ENCODE data around the gene VPS26B.

Gene VPS26B

DNA sequence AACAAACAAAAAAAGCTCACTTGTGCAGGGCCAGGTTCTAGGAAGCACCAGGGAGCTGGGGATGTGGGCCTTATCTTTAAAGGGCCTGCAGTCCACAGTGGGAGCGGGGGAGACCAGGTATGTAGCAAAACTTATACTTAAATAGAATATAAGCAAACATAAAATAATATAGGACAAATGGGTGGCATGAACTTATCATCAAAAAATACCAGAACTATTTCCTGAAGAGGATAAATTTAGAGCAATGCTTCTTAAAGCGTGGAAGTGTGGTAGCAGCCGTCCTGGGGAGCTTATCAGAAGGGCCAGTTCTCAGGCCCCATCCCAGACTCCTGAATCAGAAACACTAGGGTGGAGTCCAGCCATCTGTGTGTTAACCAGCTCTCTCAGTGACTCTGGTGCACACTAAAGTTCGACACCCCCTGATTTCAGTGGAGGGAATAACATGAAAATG lies 9.3 kb downstream of the VPS26B start:
- Histone ChIP-seq H3K9ac (ENCODE audit: low read depth, low read length) (no peak overlapping the region), H3K4me3 (ENCODE audit: low read depth, low read length) (no peak overlapping the region), H3K4me1 (ENCODE audit: control insufficient read depth, insufficient read depth, low read length) (no peaks in the 10 kb centered on the region), H3K27ac (ENCODE audit: low read depth, low read length) (no peak overlapping the region), H3K27me3 (ENCODE audit: control insufficient read depth, insufficient read depth, low read length) (no peaks in the 10 kb centered on the region), H3K9me3 (ENCODE audit: control insufficient read depth, insufficient read depth, low read length) (no peaks in the 10 kb centered on the region), H3K36me3 (ENCODE audit: control insufficient read depth, insufficient read depth, low read length) (0 out of 2 replicates have a peak, but pooled peaks cover 10% of the 10 kb centered on the region)

DNA sequence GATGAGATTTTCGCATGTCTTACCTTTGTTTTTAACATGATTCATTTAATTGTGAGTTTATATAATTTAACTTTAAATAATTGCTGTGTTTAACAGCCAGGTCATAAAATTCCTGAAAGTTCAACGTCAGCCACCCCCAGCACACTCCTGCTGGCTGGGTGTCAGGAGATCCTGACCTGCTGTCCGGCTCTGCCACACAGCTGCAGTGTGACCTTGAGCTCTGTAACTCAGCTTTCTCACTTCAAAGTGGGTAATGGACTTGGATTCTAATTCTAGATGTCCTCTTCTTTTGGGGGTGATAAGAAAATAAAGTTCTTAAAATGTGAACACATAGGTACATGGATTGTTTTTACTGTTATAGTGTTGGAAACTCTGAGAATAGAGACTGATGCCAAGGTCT lies 10.9 kb downstream of the VPS26B start:
- Histone ChIP-seq H3K9me3 (ENCODE audit: control insufficient read depth, insufficient read depth, low read length) (no peaks in the 10 kb centered on the region), H3K27ac (ENCODE audit: low read depth, low read length) (no peak overlapping the region), H3K36me3 (ENCODE audit: control insufficient read depth, insufficient read depth, low read length) (peaks cover 17% of the 10 kb centered on the region; the same call in 1 of the 2 replicates), H3K9ac (ENCODE audit: low read depth, low read length) (no peak overlapping the region), H3K4me3 (ENCODE audit: low read depth, low read length) (no peak overlapping the region), H3K27me3 (ENCODE audit: control insufficient read depth, insufficient read depth, low read length) (no peaks in the 10 kb centered on the region), H3K4me1 (ENCODE audit: control insufficient read depth, insufficient read depth, low read length) (no peaks in the 10 kb centered on the region)

DNA sequence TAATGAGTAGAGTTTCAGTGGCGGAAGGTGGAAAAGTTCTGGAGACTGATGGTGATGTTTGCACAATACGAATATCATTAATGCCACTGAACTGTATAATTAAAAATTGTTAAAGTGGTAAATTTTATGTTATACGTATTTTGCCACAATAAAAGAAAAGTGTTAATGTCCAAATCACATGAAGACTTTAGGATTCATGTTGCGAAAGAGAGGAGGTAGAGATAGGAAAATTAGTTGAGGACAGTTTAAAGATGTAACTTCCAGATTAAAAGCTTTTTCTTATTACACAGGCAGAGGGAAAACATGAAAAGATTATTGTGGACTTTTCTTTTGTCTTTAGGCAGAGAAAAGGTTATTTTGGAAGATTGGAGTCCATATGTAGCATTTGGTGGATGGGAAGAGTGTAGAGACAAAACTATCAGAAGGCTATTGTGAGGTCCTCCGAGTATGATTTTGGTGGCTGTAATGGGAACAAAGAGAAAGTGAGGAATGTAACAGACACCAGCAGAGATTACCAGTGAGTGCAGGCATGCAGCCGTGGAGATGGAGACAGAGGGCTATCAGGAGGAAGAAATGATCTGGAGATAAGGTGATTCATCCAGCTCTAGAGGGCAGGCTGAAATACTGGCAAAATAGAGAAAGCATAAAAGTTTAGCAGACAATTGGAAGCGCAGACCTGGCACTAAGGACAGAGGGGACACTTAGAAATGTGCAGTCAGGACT lies 12.5 kb downstream of the VPS26B start:
- Histone ChIP-seq H3K27me3 (ENCODE audit: control insufficient read depth, insufficient read depth, low read length) (no peaks in the 10 kb centered on the region), H3K9me3 (ENCODE audit: control insufficient read depth, insufficient read depth, low read length) (no peaks in the 10 kb centered on the region), H3K4me1 (ENCODE audit: control insufficient read depth, insufficient read depth, low read length) (no peaks in the 10 kb centered on the region), H3K4me3 (ENCODE audit: low read depth, low read length) (no peak overlapping the region), H3K27ac (ENCODE audit: low read depth, low read length) (no peak overlapping the region), H3K9ac (ENCODE audit: low read depth, low read length) (no peak overlapping the region), H3K36me3 (ENCODE audit: control insufficient read depth, insufficient read depth, low read length) (peaks cover 19% of the 10 kb centered on the region; the same call in 1 of the 2 replicates)

DNA sequence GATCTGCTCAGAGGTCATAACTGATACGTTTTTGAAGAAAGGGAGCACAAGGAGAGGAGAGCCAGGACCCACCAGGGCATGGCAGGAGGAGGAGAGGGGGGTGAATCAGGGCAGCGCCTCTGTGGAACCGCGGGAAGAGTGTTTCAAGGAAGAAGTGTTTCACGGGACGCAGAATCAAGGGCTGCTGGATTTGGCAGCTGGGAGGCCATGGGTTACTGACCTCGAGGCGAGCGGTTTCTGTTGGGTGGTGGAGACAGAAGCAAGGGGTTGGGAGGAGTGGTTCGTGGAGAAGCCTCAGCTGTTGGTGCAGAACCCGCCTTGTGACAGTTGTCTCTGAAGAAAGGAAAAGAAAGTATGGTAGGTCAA lies 13.1 kb downstream of the VPS26B start:
- Histone ChIP-seq H3K4me1 (ENCODE audit: control insufficient read depth, insufficient read depth, low read length) (no peaks in the 10 kb centered on the region), H3K27ac (ENCODE audit: low read depth, low read length) (no peak overlapping the region), H3K27me3 (ENCODE audit: control insufficient read depth, insufficient read depth, low read length) (no peaks in the 10 kb centered on the region), H3K9ac (ENCODE audit: low read depth, low read length) (no peak overlapping the region), H3K36me3 (ENCODE audit: control insufficient read depth, insufficient read depth, low read length) (peaks cover 20% of the 10 kb centered on the region; the same call in 1 of the 2 replicates), H3K9me3 (ENCODE audit: control insufficient read depth, insufficient read depth, low read length) (no peaks in the 10 kb centered on the region), H3K4me3 (ENCODE audit: low read depth, low read length) (no peak overlapping the region)

DNA sequence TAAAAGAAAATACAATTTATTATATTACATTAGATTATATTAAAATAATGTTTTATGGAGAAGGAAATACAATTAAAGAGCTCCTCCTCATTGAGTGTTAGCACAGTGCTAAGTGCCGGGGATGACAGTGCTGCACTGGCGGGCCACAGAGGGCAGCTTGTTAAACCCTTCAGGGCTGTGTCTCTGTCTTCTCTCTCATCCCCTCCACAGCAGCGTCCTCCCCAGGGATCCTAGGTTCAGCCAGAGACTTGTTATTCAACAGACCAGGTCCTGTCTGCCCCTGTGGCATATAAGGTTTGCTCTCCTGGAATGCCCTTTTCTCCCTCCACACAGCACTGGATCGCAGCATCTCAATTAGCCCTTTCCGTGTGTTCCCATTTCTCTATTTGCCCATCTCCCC lies 14.5 kb downstream of the VPS26B start:
- H3K4me1 ChIP-seq (ENCODE audit: control insufficient read depth, insufficient read depth, low read length), result no peaks in the 10 kb centered on the region
- H3K9me3 ChIP-seq (ENCODE audit: control insufficient read depth, insufficient read depth, low read length), result no peaks in the 10 kb centered on the region
- H3K4me3 ChIP-seq (ENCODE audit: low read depth, low read length), result no peak overlapping the region
- H3K27ac ChIP-seq (ENCODE audit: low read depth, low read length), result no peak overlapping the region
- no peaks in the 10 kb centered on the region for H3K27me3 ChIP-seq (ENCODE audit: control insufficient read depth, insufficient read depth, low read length)
- H3K9ac ChIP-seq (ENCODE audit: low read depth, low read length), result no peak overlapping the region
- H3K36me3 ChIP-seq (ENCODE audit: control insufficient read depth, insufficient read depth, low read length), result peaks cover 30% of the 10 kb centered on the region

DNA sequence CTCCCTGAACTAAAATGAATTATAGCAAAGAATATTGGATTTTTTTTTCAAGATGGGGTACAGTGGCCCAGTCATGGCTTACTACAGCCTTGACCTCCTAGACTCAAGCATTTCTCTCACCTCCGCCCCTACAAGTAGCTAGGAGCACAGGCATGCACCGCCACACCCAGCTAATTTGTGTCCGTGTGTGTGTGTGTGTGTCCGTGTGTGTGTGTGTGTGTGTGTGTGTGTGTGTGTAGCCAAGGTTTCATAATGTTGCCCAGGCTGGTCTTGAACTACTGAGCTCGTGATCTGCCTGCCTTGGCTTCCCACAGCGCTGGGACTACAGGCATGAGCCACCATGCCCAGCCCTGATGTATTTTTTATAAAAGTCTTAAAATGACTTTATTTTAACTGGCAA lies 16.1 kb downstream of the VPS26B start:
- Histone ChIP-seq H3K27ac (ENCODE audit: low read depth, low read length) (no peak overlapping the region), H3K9ac (ENCODE audit: low read depth, low read length) (no peak overlapping the region), H3K27me3 (ENCODE audit: control insufficient read depth, insufficient read depth, low read length) (no peaks in the 10 kb centered on the region), H3K4me1 (ENCODE audit: control insufficient read depth, insufficient read depth, low read length) (no peaks in the 10 kb centered on the region), H3K9me3 (ENCODE audit: control insufficient read depth, insufficient read depth, low read length) (no peaks in the 10 kb centered on the region), H3K4me3 (ENCODE audit: low read depth, low read length) (no peak overlapping the region), H3K36me3 (ENCODE audit: control insufficient read depth, insufficient read depth, low read length) (peaks cover 24% of the 10 kb centered on the region)

DNA sequence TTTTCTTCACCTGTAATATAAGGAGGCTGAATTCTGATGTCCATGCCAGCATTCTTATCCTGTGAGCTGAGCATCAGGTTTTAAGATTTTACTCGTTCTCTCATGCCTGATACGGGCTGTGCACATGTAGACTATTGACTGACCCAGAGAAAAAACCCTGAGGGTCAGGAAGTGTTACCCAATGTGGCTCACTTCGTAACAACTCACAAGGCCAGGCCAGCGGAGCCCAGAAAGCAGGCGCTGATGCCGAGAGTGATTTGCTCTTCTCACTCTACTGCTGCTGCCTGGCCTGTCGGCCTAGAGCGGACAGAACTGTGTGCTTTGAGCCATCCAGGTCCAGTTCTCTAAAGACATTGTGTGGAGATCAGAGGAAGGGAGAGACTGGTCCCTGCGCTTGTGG lies 17.9 kb downstream of the VPS26B start:
- Histone ChIP-seq H3K4me1 (ENCODE audit: control insufficient read depth, insufficient read depth, low read length) (no peaks in the 10 kb centered on the region), H3K36me3 (ENCODE audit: control insufficient read depth, insufficient read depth, low read length) (peaks cover 36% of the 10 kb centered on the region)

DNA sequence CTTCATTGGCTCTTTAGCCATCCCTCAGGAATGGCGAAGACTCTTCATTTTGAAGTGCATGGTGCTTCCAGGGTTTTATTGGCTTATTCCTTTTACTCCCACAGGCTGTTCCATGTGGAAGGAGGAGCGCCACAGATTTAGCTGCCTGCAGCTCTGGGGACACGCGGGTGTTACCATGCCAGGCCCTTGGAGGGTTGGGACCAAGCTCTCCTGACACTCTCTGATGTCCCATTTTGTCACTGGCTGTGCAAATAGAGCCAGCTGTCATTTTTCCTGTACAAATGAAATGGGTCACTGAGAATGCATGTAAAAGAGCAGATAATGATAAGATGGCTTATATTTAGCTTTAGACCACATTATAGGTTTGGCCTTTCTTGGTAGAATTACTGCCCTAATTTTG lies 19.4 kb downstream of the VPS26B start:
- Histone ChIP-seq H3K36me3 (ENCODE audit: control insufficient read depth, insufficient read depth, low read length) (peaks cover 51% of the 10 kb centered on the region), H3K27ac (ENCODE audit: low read depth, low read length) (no peak overlapping the region), H3K4me1 (ENCODE audit: control insufficient read depth, insufficient read depth, low read length) (no peaks in the 10 kb centered on the region), H3K9ac (ENCODE audit: low read depth, low read length) (no peak overlapping the region), H3K9me3 (ENCODE audit: control insufficient read depth, insufficient read depth, low read length) (no peaks in the 10 kb centered on the region), H3K4me3 (ENCODE audit: low read depth, low read length) (no peak overlapping the region), H3K27me3 (ENCODE audit: control insufficient read depth, insufficient read depth, low read length) (no peaks in the 10 kb centered on the region)

More for the DNA sequence above, 17.9 kb downstream of the VPS26B start:
- Histone ChIP-seq H3K9ac (ENCODE audit: low read depth, low read length) (no peak overlapping the region), H3K4me3 (ENCODE audit: low read depth, low read length) (no peak overlapping the region), H3K27me3 (ENCODE audit: control insufficient read depth, insufficient read depth, low read length) (no peaks in the 10 kb centered on the region), H3K27ac (ENCODE audit: low read depth, low read length) (no peak overlapping the region), H3K9me3 (ENCODE audit: control insufficient read depth, insufficient read depth, low read length) (no peaks in the 10 kb centered on the region)

DNA sequence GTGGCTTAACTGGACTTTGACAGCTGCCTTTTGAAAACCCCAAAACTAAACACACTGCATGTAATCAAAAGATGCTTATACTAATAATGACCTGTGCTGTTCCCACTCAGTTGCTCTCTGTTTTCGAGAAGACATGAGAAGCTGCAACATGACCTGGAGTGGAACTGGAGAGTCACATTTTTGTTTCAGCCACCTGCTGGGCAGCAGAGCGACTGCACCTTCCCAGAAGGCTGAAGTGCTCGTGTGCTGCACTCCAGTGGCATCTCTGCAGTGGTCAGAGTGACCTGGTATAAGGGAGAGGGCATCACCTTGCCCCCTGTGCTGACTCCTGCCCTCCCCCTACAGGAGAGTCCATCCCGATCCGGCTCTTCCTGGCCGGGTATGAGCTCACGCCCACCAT lies 20.1 kb downstream of the VPS26B start:
- no peak overlapping the region for H3K27ac ChIP-seq (ENCODE audit: low read depth, low read length)
- no peaks in the 10 kb centered on the region for H3K4me1 ChIP-seq (ENCODE audit: control insufficient read depth, insufficient read depth, low read length)
- H3K27me3 ChIP-seq (ENCODE audit: control insufficient read depth, insufficient read depth, low read length), result no peaks in the 10 kb centered on the region
- H3K9ac ChIP-seq (ENCODE audit: low read depth, low read length), result no peak overlapping the region
- H3K4me3 ChIP-seq (ENCODE audit: low read depth, low read length), result no peak overlapping the region
- no peaks in the 10 kb centered on the region for H3K9me3 ChIP-seq (ENCODE audit: control insufficient read depth, insufficient read depth, low read length)
- peaks cover 58% of the 10 kb centered on the region for H3K36me3 ChIP-seq (ENCODE audit: control insufficient read depth, insufficient read depth, low read length)

DNA sequence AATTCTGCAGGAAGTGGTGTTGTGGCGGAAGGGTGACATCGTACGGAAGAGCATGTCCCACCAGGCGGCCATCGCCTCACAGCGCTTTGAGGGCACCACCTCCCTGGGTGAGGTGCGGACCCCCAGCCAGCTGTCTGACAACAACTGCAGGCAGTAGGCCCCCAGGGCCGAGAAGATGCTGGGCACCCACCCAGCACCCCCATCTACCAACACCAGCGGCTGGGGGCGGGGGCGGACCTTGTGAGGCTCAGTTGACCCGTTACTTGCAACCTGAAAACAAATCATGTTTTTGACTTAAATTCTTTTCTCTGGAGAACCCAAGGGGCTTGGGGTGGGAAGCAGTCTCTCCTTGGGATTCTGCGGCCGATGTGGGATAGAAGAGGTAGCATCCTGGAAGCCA lies 21.0 kb downstream of the VPS26B start:
- Histone ChIP-seq H3K4me1 (ENCODE audit: control insufficient read depth, insufficient read depth, low read length) (no peaks in the 10 kb centered on the region), H3K4me3 (ENCODE audit: low read depth, low read length) (no peak overlapping the region), H3K9ac (ENCODE audit: low read depth, low read length) (no peak overlapping the region), H3K27me3 (ENCODE audit: control insufficient read depth, insufficient read depth, low read length) (no peaks in the 10 kb centered on the region), H3K27ac (ENCODE audit: low read depth, low read length) (no peak overlapping the region), H3K36me3 (ENCODE audit: control insufficient read depth, insufficient read depth, low read length) (peaks cover 59% of the 10 kb centered on the region), H3K9me3 (ENCODE audit: control insufficient read depth, insufficient read depth, low read length) (no peaks in the 10 kb centered on the region)

DNA sequence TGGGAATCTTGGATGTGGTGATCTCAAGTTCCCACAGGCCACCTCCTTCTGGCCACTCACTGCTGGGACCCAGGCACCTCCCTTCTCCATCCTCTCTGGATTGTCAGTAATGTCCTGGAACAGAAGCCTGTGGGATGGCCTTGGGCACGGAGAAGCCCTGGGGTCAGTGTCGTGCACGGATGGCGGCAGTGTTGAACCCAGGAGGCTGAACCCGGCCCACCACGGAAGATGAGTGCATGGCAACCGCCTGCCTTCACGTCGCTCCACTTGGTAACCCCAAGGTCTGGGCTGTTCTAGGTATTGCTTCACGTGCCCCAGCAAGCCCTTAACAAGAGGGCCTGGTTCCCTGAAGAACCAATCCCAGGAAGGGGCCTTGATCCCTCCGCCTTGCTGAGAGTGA lies 21.6 kb downstream of the VPS26B start:
- no peak overlapping the region for H3K4me3 ChIP-seq (ENCODE audit: low read depth, low read length)
- H3K27me3 ChIP-seq (ENCODE audit: control insufficient read depth, insufficient read depth, low read length), result no peaks in the 10 kb centered on the region
- no peaks in the 10 kb centered on the region for H3K9me3 ChIP-seq (ENCODE audit: control insufficient read depth, insufficient read depth, low read length)
- no peak overlapping the region for H3K9ac ChIP-seq (ENCODE audit: low read depth, low read length)
- peaks cover 65% of the 10 kb centered on the region for H3K36me3 ChIP-seq (ENCODE audit: control insufficient read depth, insufficient read depth, low read length)
- no peak overlapping the region for H3K27ac ChIP-seq (ENCODE audit: low read depth, low read length)
- H3K4me1 ChIP-seq (ENCODE audit: control insufficient read depth, insufficient read depth, low read length), result no peaks in the 10 kb centered on the region

All from HUES48 (cell line).